ENCODE results near the gene SPEN.
"Not testable (repeated sequence)": the region's sequence is repeated elsewhere in the genome, so short reads cannot be mapped to it uniquely, and the experiment has no call there.

SPEN gene

GRCh38 chr1:15885269-15885668, 37.8 kb downstream of the SPEN start:
- Histone ChIP-seq H3K27me3 (ENCODE audit: insufficient read depth, low read length) (no peaks in the 10 kb centered on the region), H3K27ac (ENCODE audit: low read depth, low read length) (peak overlapping the region; percentile 76), H3K36me3 (ENCODE audit: insufficient read depth, low read length) (peaks cover 3% of the 10 kb centered on the region), H3K9ac (ENCODE audit: low read depth, low read length) (no peak overlapping the region), H3K9me3 (ENCODE audit: insufficient read depth, low read depth, low read length) (no peaks in the 10 kb centered on the region), H3K4me1 (ENCODE audit: insufficient read depth, low read length) (peaks cover 20% of the 10 kb centered on the region), H3K4me3 (ENCODE audit: low read length) (no peak overlapping the region)
- WGBS: 89% methylated on average over 5 of the region's 5 CpGs

GRCh38 chr1:15885701-15886610, 38.4 kb downstream of the SPEN start:
- Histone ChIP-seq H3K4me3 (ENCODE audit: low read length) (peak overlapping the region; percentile 27), H3K36me3 (ENCODE audit: insufficient read depth, low read length) (peaks cover 6% of the 10 kb centered on the region), H3K9ac (ENCODE audit: low read depth, low read length) (peak overlapping the region; percentile 77), H3K27ac (ENCODE audit: low read depth, low read length) (peak overlapping the region; percentile 76), H3K9me3 (ENCODE audit: insufficient read depth, low read depth, low read length) (no peaks in the 10 kb centered on the region), H3K4me1 (ENCODE audit: insufficient read depth, low read length) (peaks cover 20% of the 10 kb centered on the region), H3K27me3 (ENCODE audit: insufficient read depth, low read length) (no peaks in the 10 kb centered on the region)
- 18% methylated on average over 14 of the region's 14 CpGs for WGBS

GRCh38 chr1:15886611-15887167, 39.2 kb downstream of the SPEN start:
- 0 out of 2 replicates have a peak overlapping the region, but pooled peaks have one; percentile 8 for H3K9ac ChIP-seq (ENCODE audit: low read depth, low read length)
- H3K27ac ChIP-seq (ENCODE audit: low read depth, low read length): peak overlapping the region; percentile 33
- no peaks in the 10 kb centered on the region for H3K27me3 ChIP-seq (ENCODE audit: insufficient read depth, low read length)
- peak overlapping the region; percentile 27 for H3K4me3 ChIP-seq (ENCODE audit: low read length)
- H3K4me1 ChIP-seq (ENCODE audit: insufficient read depth, low read length): peaks cover 20% of the 10 kb centered on the region
- peaks cover 6% of the 10 kb centered on the region; the same call in 1 of the 2 replicates for H3K36me3 ChIP-seq (ENCODE audit: insufficient read depth, low read length)
- 85% methylated on average over 3 of the region's 4 CpGs for WGBS
- H3K9me3 ChIP-seq (ENCODE audit: insufficient read depth, low read depth, low read length): no peaks in the 10 kb centered on the region

GRCh38 chr1:15892857-15893599, 45.5 kb downstream of the SPEN start:
- H3K9me3 ChIP-seq (ENCODE audit: insufficient read depth, low read depth, low read length); H3K4me3 ChIP-seq (ENCODE audit: low read length); H3K4me1 ChIP-seq (ENCODE audit: insufficient read depth, low read length); H3K36me3 ChIP-seq (ENCODE audit: insufficient read depth, low read length); H3K27me3 ChIP-seq (ENCODE audit: insufficient read depth, low read length); H3K9ac ChIP-seq (ENCODE audit: low read depth, low read length): not testable (repeated sequence)
- 97% methylated on average over 5 of the region's 6 CpGs for WGBS
- H3K27ac ChIP-seq (ENCODE audit: low read depth, low read length): peak overlapping the region; percentile 25; the same call in 1 of the 2 replicates

GRCh38 chr1:15895233-15895632, 47.7 kb downstream of the SPEN start:
- peaks cover 7% of the 10 kb centered on the region for H3K36me3 ChIP-seq (ENCODE audit: insufficient read depth, low read length)
- H3K27me3 ChIP-seq (ENCODE audit: insufficient read depth, low read length): no peaks in the 10 kb centered on the region
- H3K27ac ChIP-seq (ENCODE audit: low read depth, low read length): no peak overlapping the region
- H3K4me1 ChIP-seq (ENCODE audit: insufficient read depth, low read length): peaks cover 4% of the 10 kb centered on the region
- H3K9ac ChIP-seq (ENCODE audit: low read depth, low read length): no peak overlapping the region
- H3K4me3 ChIP-seq (ENCODE audit: low read length): no peak overlapping the region
- no peaks in the 10 kb centered on the region for H3K9me3 ChIP-seq (ENCODE audit: insufficient read depth, low read depth, low read length)

GRCh38 chr1:15896841-15897610, 49.5 kb downstream of the SPEN start:
- not testable (repeated sequence) for H3K27ac ChIP-seq (ENCODE audit: low read depth, low read length); H3K36me3 ChIP-seq (ENCODE audit: insufficient read depth, low read length); H3K9ac ChIP-seq (ENCODE audit: low read depth, low read length); H3K9me3 ChIP-seq (ENCODE audit: insufficient read depth, low read depth, low read length); H3K4me3 ChIP-seq (ENCODE audit: low read length); H3K27me3 ChIP-seq (ENCODE audit: insufficient read depth, low read length)
- 98% methylated on average over 19 of the region's 20 CpGs for WGBS
- H3K4me1 ChIP-seq (ENCODE audit: insufficient read depth, low read length): peaks cover 14% of the 10 kb centered on the region

- Histone ChIP-seq H3K27me3 (ENCODE audit: insufficient read depth, low read length) (no peaks in the 10 kb centered on the region), H3K36me3 (ENCODE audit: insufficient read depth, low read length) (peaks cover 4% of the 10 kb centered on the region; the same call in 1 of the 2 replicates), H3K9ac (ENCODE audit: low read depth, low read length) (no peak overlapping the region), H3K27ac (ENCODE audit: low read depth, low read length) (no peak overlapping the region), H3K9me3 (ENCODE audit: insufficient read depth, low read depth, low read length) (no peaks in the 10 kb centered on the region), H3K4me3 (ENCODE audit: low read length) (no peak overlapping the region), H3K4me1 (ENCODE audit: insufficient read depth, low read length) (peaks cover 14% of the 10 kb centered on the region)
- 93% methylated on average over 9 of the region's 9 CpGs for WGBS
These were observed 51.8 kb downstream of the SPEN start for GRCh38 chr1:15899266-15899665.

GRCh38 chr1:15900662-15901279, 53.3 kb downstream of the SPEN start:
- Histone ChIP-seq H3K27me3 (ENCODE audit: insufficient read depth, low read length) (no peaks in the 10 kb centered on the region), H3K9me3 (ENCODE audit: insufficient read depth, low read depth, low read length) (no peaks in the 10 kb centered on the region), H3K27ac (ENCODE audit: low read depth, low read length) (no peak overlapping the region), H3K9ac (ENCODE audit: low read depth, low read length) (no peak overlapping the region), H3K4me3 (ENCODE audit: low read length) (no peak overlapping the region), H3K36me3 (ENCODE audit: insufficient read depth, low read length) (no peaks in the 10 kb centered on the region), H3K4me1 (ENCODE audit: insufficient read depth, low read length) (peaks cover 14% of the 10 kb centered on the region)
- WGBS: 81% methylated on average over 8 of the region's 8 CpGs

GRCh38 chr1:15902882-15903281, 55.4 kb downstream of the SPEN start:
- Histone ChIP-seq H3K36me3 (ENCODE audit: insufficient read depth, low read length) (no peaks in the 10 kb centered on the region), H3K27ac (ENCODE audit: low read depth, low read length) (no peak overlapping the region)
- WGBS: 100% methylated on average over 1 of the region's 3 CpGs

GRCh38 chr1:15908597-15908996, 61.1 kb downstream of the SPEN start:
- Histone ChIP-seq H3K9me3 (ENCODE audit: insufficient read depth, low read depth, low read length) (no peaks in the 10 kb centered on the region), H3K4me3 (ENCODE audit: low read length) (no peak overlapping the region), H3K4me1 (ENCODE audit: insufficient read depth, low read length) (no peaks in the 10 kb centered on the region), H3K9ac (ENCODE audit: low read depth, low read length) (no peak overlapping the region), H3K27ac (ENCODE audit: low read depth, low read length) (no peak overlapping the region), H3K27me3 (ENCODE audit: insufficient read depth, low read length) (no peaks in the 10 kb centered on the region), H3K36me3 (ENCODE audit: insufficient read depth, low read length) (peaks cover 45% of the 10 kb centered on the region)
- 98% methylated on average over 3 of the region's 4 CpGs for WGBS

More at GRCh38 chr1:15902882-15903281, 55.4 kb downstream of the SPEN start:
- Histone ChIP-seq H3K9ac (ENCODE audit: low read depth, low read length) (no peak overlapping the region), H3K4me3 (ENCODE audit: low read length) (no peak overlapping the region), H3K27me3 (ENCODE audit: insufficient read depth, low read length) (no peaks in the 10 kb centered on the region), H3K4me1 (ENCODE audit: insufficient read depth, low read length) (peaks cover 14% of the 10 kb centered on the region), H3K9me3 (ENCODE audit: insufficient read depth, low read depth, low read length) (no peaks in the 10 kb centered on the region)

Measured in HUES64 (cell line).